Hepatocyte (in vitro differentiated cells): ENCODE results near the gene KIF2A. TPM values are rescaled to one million over a fixed set of nuclear protein-coding genes. Genes with fewer than 3 reads are reported as not detected.

Experiments used
- DNase-seq: peaks from one replicate; pipeline ENCODE4 v3.0.0-alpha.2; 2016; ENCODE audit warnings: low spot score
- H2AFZ ChIP-seq: fragments of 200-600 bp; sonication (generic); 2 replicates; pipeline ENCODE4 v1.6.0; 2016; ENCODE audit warnings: antibody characterized with exemption, mild to moderate bottlenecking
- H3K27ac ChIP-seq: fragments of 200-600 bp; sonication (generic); 2 replicates; pipeline ENCODE4 v1.5.1; 2016; ENCODE audit warnings: mild to moderate bottlenecking
- H3K27me3 ChIP-seq: fragments of 200-600 bp; sonication (generic); 2 replicates; pipeline ENCODE4 v1.6.1; 2016
- H3K36me3 ChIP-seq: fragments of 200-600 bp; sonication (generic); replicated peaks from 2 replicates; pipeline ENCODE4 v1.5.1; 2016; ENCODE audit warnings: low read depth; ENCODE audit not compliant: insufficient read depth
- H3K4me1 ChIP-seq: fragments of 200-600 bp; sonication (generic); 2 replicates; pipeline ENCODE4 v1.5.1; 2016; ENCODE audit warnings: mild to moderate bottlenecking, moderate library complexity; ENCODE audit not compliant: insufficient read depth
- H3K4me2 ChIP-seq: fragments of 200-600 bp; sonication (generic); 2 replicates; pipeline ENCODE4 v1.6.0; 2016
- H3K4me3 ChIP-seq: fragments of 200-600 bp; sonication (generic); 2 replicates; pipeline ENCODE4 v1.5.1; 2016; ENCODE audit warnings: mild to moderate bottlenecking
- H3K79me2 ChIP-seq: fragments of 200-600 bp; sonication (generic); 2 replicates; pipeline ENCODE4 v1.6.0; 2017; ENCODE audit warnings: mild to moderate bottlenecking
- H3K9me2 ChIP-seq: fragments of 200-600 bp; sonication (generic); replicated peaks from 2 replicates; pipeline ENCODE4 v1.6.0; 2017; ENCODE audit warnings: mild to moderate bottlenecking; ENCODE audit not compliant: insufficient read depth
- H3K9me3 ChIP-seq: fragments of 200-600 bp; sonication (generic); 2 replicates; pipeline ENCODE4 v1.5.1; 2016; ENCODE audit warnings: low read depth, mild to moderate bottlenecking
- H4K20me1 ChIP-seq: fragments of 200-600 bp; sonication (generic); 2 replicates; pipeline ENCODE4 v1.6.0; 2016; ENCODE audit warnings: mild to moderate bottlenecking; ENCODE audit not compliant: insufficient read depth, poor library complexity, severe bottlenecking
- CTCF ChIP-seq: fragments of 200-600 bp; sonication (generic); IDR thresholded peaks from 2 replicates; pipeline ENCODE4 v1.5.1; 2016; ENCODE audit warnings: antibody characterized with exemption, mild to moderate bottlenecking; ENCODE audit not compliant: poor library complexity
- EZH2 ChIP-seq: fragments of 200-600 bp; sonication (generic); IDR thresholded peaks from 2 replicates; pipeline ENCODE4 v1.6.1; 2016; ENCODE audit warnings: antibody characterized with exemption, mild to moderate bottlenecking, borderline replicate concordance
- EZH2phosphoT487 ChIP-seq: fragments of 200-600 bp; sonication (generic); IDR thresholded peaks from one replicate; pipeline ENCODE4 v1.6.1; 2018; ENCODE audit warnings: antibody characterized with exemption, mild to moderate bottlenecking, low read depth, moderate library complexity; ENCODE audit not compliant: unreplicated experiment, severe bottlenecking
- WGBS: methylation state at CpG from one replicate; pipeline ENCODE4 v1.1.6; 2016; ENCODE audit warnings: low lambda C conversion rate; ENCODE audit errors: missing lambda C conversion rate; 5-methylcytosine and 5-hydroxymethylcytosine counted together
- polyA plus RNA-seq: library from polyadenylated mRNA; unstranded; fragments of >200 nt; fragmentation: Nextera tagmentation; extraction: Ambion mirVana; gene quantifications from 2 replicates; pipeline ENCODE4 v1.2.1, GENCODE V29; 2016
- total RNA-seq: library from RNA; depleted of rRNA; stranded (reverse); fragments of >200 nt; gene quantifications from 2 replicates; pipeline ENCODE4 v1.2.3, GENCODE V29; 2014

Gene KIF2A
- total and polyA plus RNA-seq, 2 experiments from 2014 or later, result 28.3 to 46.9 TPM

- Histone ChIP-seq H3K36me3 (no peaks in the 10 kb centered on the region), H3K4me2 (no peak overlapping the region), H4K20me1 (peaks cover 2% of the 10 kb centered on the region), H3K9me2 (no peaks in the 10 kb centered on the region), H2AFZ (no peak overlapping the region), H3K9me3 (no peaks in the 10 kb centered on the region), H3K27me3 (no peaks in the 10 kb centered on the region), H3K27ac (no peak overlapping the region), H3K4me1 (no peaks in the 10 kb centered on the region), H3K79me2 (peaks cover 92% of the 10 kb centered on the region), H3K4me3 (no peak overlapping the region)
- DNase-seq, result no peak
- WGBS, result 98% methylated on average over 4 of the region's 4 CpGs
- no peak for TF ChIP-seq CTCF
- TF ChIP-seq EZH2, result no peak
- TF ChIP-seq EZH2phosphoT487, result no peak
Observed at GRCh38 chr5:62341783-62342475, 35.9 kb downstream of the KIF2A start.

- H4K20me1 ChIP-seq, result peaks cover 2% of the 10 kb centered on the region
- peaks cover 88% of the 10 kb centered on the region for H3K79me2 ChIP-seq
- no peak overlapping the region for H3K4me3 ChIP-seq
- no peak for TF ChIP-seq EZH2phosphoT487
- no peak for TF ChIP-seq EZH2
- TF ChIP-seq CTCF, result no peak
- H3K36me3 ChIP-seq, result no peaks in the 10 kb centered on the region
- WGBS, result 93% methylated on average over 2 of the region's 2 CpGs
- no peaks in the 10 kb centered on the region for H3K4me1 ChIP-seq
- no peaks in the 10 kb centered on the region for H3K9me2 ChIP-seq
- no peak for DNase-seq
- no peak overlapping the region for H2AFZ ChIP-seq
- no peaks in the 10 kb centered on the region for H3K9me3 ChIP-seq
- no peak overlapping the region for H3K4me2 ChIP-seq
- H3K27me3 ChIP-seq, result no peaks in the 10 kb centered on the region
- H3K27ac ChIP-seq, result no peak overlapping the region
Observed at GRCh38 chr5:62342476-62342837, 36.5 kb downstream of the KIF2A start.

GRCh38 chr5:62343428-62343827 lies 37.4 kb downstream of the KIF2A start:
- Histone ChIP-seq H3K36me3 (no peaks in the 10 kb centered on the region), H3K79me2 (peaks cover 80% of the 10 kb centered on the region), H3K9me3 (no peaks in the 10 kb centered on the region), H3K4me1 (no peaks in the 10 kb centered on the region), H3K27me3 (no peaks in the 10 kb centered on the region), H3K4me2 (no peak overlapping the region), H2AFZ (no peak overlapping the region), H3K27ac (no peak overlapping the region), H4K20me1 (peaks cover 2% of the 10 kb centered on the region), H3K9me2 (no peaks in the 10 kb centered on the region), H3K4me3 (no peak overlapping the region)
- TF ChIP-seq EZH2, result no peak
- no peak for DNase-seq
- WGBS, result 100% methylated on average over 1 of the region's 1 CpG

- Histone ChIP-seq H3K27ac (no peak overlapping the region), H2AFZ (no peak overlapping the region), H3K4me1 (no peaks in the 10 kb centered on the region), H4K20me1 (peaks cover 2% of the 10 kb centered on the region), H3K4me2 (no peak overlapping the region), H3K9me3 (no peaks in the 10 kb centered on the region), H3K36me3 (no peaks in the 10 kb centered on the region), H3K27me3 (no peaks in the 10 kb centered on the region), H3K4me3 (no peak overlapping the region), H3K9me2 (no peaks in the 10 kb centered on the region), H3K79me2 (peaks cover 48% of the 10 kb centered on the region)
- 86% methylated on average over 2 of the region's 2 CpGs for WGBS
- DNase-seq, result no peak
- TF ChIP-seq EZH2, result no peak
- no peak for TF ChIP-seq EZH2phosphoT487
- no peak for TF ChIP-seq CTCF
Observed at GRCh38 chr5:62346748-62347147, 40.7 kb downstream of the KIF2A start.
